H7 (cell line): Measurements from ENCODE around the gene GFRA1. TPM values are rescaled to one million over a fixed set of nuclear protein-coding genes. Genes with fewer than 3 reads are reported as not detected.

Experiments
- DNase-seq: peaks from one replicate; pipeline ENCODE4 v3.0.0; 2012
- H3K27me3 ChIP-seq: 2 replicates; pipeline ENCODE4 v1.6.0; 2011; ENCODE audit warnings: mild to moderate bottlenecking, low read length; ENCODE audit not compliant: control insufficient read depth, insufficient read depth
- H3K36me3 ChIP-seq: replicated peaks from 2 replicates; pipeline ENCODE4 v1.5.1; 2011; ENCODE audit warnings: low read length; ENCODE audit not compliant: control insufficient read depth, insufficient read depth
- H3K4me3 ChIP-seq: 2 replicates; pipeline ENCODE4 v1.5.1; 2011; ENCODE audit warnings: low read depth, mild to moderate bottlenecking, control low read depth, low read length, moderate library complexity; ENCODE audit not compliant: insufficient read depth
- total RNA-seq: library from RNA; depleted of rRNA; stranded (reverse); fragments of >200 nt; shearing (Covaris generic); gene quantifications from 2 replicates; pipeline ENCODE4 v1.2.3, GENCODE V29; 2014; rRNA removed

GFRA1 gene
- total RNA-seq, 1 experiment from 2014 or later, result 1.7 TPM

GRCh38 chr10:116027355-116027754, 245.7 kb downstream of the GFRA1 start:
- H3K36me3 ChIP-seq, result no peaks in the 10 kb centered on the region
- no peak for DNase-seq

GRCh38 chr10:116026725-116027124, 246.3 kb downstream of the GFRA1 start:
- Histone ChIP-seq H3K27me3 (no peaks in the 10 kb centered on the region), H3K36me3 (no peaks in the 10 kb centered on the region), H3K4me3 (no peak overlapping the region)
- no peak for DNase-seq

More at GRCh38 chr10:116027355-116027754, 245.7 kb downstream of the GFRA1 start:
- Histone ChIP-seq H3K4me3 (no peak overlapping the region), H3K27me3 (no peaks in the 10 kb centered on the region)

- H3K36me3 ChIP-seq, result no peaks in the 10 kb centered on the region
- H3K4me3 ChIP-seq, result no peak overlapping the region
- H3K27me3 ChIP-seq, result no peaks in the 10 kb centered on the region
- peak; percentile 56 for DNase-seq
Observed at GRCh38 chr10:116026315-116026714, 246.7 kb downstream of the GFRA1 start.

- no peak for DNase-seq
Observed at GRCh38 chr10:116024271-116024878, 248.6 kb downstream of the GFRA1 start.

GRCh38 chr10:116017405-116017804, 255.6 kb downstream of the GFRA1 start:
- Histone ChIP-seq H3K36me3 (no peaks in the 10 kb centered on the region), H3K4me3 (no peak overlapping the region), H3K27me3 (no peaks in the 10 kb centered on the region; the same call in 1 of the 2 replicates)
- no peak for DNase-seq

More at GRCh38 chr10:116024271-116024878, 248.6 kb downstream of the GFRA1 start:
- no peaks in the 10 kb centered on the region for H3K36me3 ChIP-seq
- H3K27me3 ChIP-seq, result no peaks in the 10 kb centered on the region
- H3K4me3 ChIP-seq, result no peak overlapping the region

GRCh38 chr10:116015583-116016333, 257.2 kb downstream of the GFRA1 start:
- Histone ChIP-seq H3K4me3 (no peak overlapping the region), H3K36me3 (no peaks in the 10 kb centered on the region), H3K27me3 (no peaks in the 10 kb centered on the region; the same call in 1 of the 2 replicates)
- no peak for DNase-seq

- no peaks in the 10 kb centered on the region; the same call in 1 of the 2 replicates for H3K27me3 ChIP-seq
- H3K4me3 ChIP-seq, result no peak overlapping the region
- H3K36me3 ChIP-seq, result no peaks in the 10 kb centered on the region
- no peak for DNase-seq
Observed at GRCh38 chr10:116014871-116015582, 258.0 kb downstream of the GFRA1 start.

- H3K36me3 ChIP-seq, result no peaks in the 10 kb centered on the region
- H3K4me3 ChIP-seq, result no peak overlapping the region
- no peak for DNase-seq
- H3K27me3 ChIP-seq, result no peaks in the 10 kb centered on the region; the same call in 1 of the 2 replicates
Observed at GRCh38 chr10:116014326-116014725, 258.7 kb downstream of the GFRA1 start.

- Histone ChIP-seq H3K27me3 (no peaks in the 10 kb centered on the region), H3K4me3 (no peak overlapping the region), H3K36me3 (no peaks in the 10 kb centered on the region)
- DNase-seq, result no peak
Observed at GRCh38 chr10:116011929-116012328, 261.1 kb downstream of the GFRA1 start.

GRCh38 chr10:116007256-116007891, 265.6 kb downstream of the GFRA1 start:
- no peaks in the 10 kb centered on the region for H3K27me3 ChIP-seq
- DNase-seq, result no peak
- no peak overlapping the region for H3K4me3 ChIP-seq
- no peaks in the 10 kb centered on the region for H3K36me3 ChIP-seq

Other genes with a start within 250 kb of the GFRA1 start
- gene CCDC172, start 51.2 kb upstream of the GFRA1 start, total RNA-seq, result 1.0 and 3.4 TPM in 2 replicates
- not detected in 2 replicates for gene PNLIPRP3, start 154.6 kb upstream of the GFRA1 start, total RNA-seq